Measurements from ENCODE around the gene BUB1. TPM values are rescaled to one million over a fixed set of nuclear protein-coding genes. Genes with fewer than 3 reads are reported as not detected.

BUB1 gene
- total and polyA plus RNA-seq, 2 of the 8 experiments (the other 6 are each of a cell fraction or from before 2014, with no cell fraction given), result 48.4 to 113 TPM

DNA sequence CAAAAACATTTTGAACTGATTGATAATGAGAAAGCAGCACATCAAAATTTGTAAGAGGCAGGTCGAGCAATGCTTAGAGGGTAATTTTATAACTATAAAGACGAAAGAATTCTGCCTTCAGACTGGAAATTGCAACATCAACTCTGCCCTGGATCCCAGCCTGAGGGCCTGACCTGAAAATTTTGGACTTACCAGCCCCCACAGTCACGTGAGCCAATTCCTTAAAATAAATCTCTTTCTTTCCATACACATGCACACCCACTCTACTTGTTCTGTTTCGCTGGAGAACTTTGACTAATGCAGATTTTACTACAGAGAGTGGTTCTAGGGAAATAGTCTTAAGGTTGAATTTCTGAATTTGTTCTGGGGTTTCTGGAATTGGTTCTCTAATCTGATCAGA, 39.9 kb upstream of the BUB1 start:
- Histone ChIP-seq H2BK120ac (replicated peaks; ENCODE audit: low read depth, low read length) (no peak overlapping the region), H3K4ac (replicated peaks; ENCODE audit: insufficient read length, low read depth, low read length) (no peak overlapping the region), H3K14ac (ENCODE audit: insufficient read length) (no peak overlapping the region), H3K36me3 (ENCODE audit: control insufficient read depth in 2 of 4, insufficient read depth in 4 of 4, low read length in 3 of 4) (no peaks in the 10 kb centered on the region), H3K23ac (ENCODE audit: insufficient read length) (no peak overlapping the region), H2AFZ (ENCODE audit: low read length) (no peak overlapping the region), H4K5ac (ENCODE audit: insufficient read length, low read depth, low read length) (no peak overlapping the region), H3K23me2 (ENCODE audit: low read depth, low read length) (no peaks in the 10 kb centered on the region), H3K18ac (ENCODE audit: extremely low read depth, low read length) (no peak overlapping the region), H3K27me3 (replicated peaks in 1 of 4; ENCODE audit: control insufficient read depth in 3 of 4, extremely low read depth in 1 of 4, insufficient read depth in 3 of 4, low read length in 3 of 4) (no peaks in the 10 kb centered on the region), H3K27ac (ENCODE audit: low read depth, low read length) (no peak overlapping the region), H3K4me2 (ENCODE audit: insufficient read depth in 1 of 2, low read depth in 2 of 2, low read length in 2 of 2) (no peak overlapping the region), H3K9ac (replicated peaks in 1 of 4; ENCODE audit: extremely low read depth in 1 of 4, low read depth in 3 of 4, low read length in 3 of 4) (no peak overlapping the region), H3K4me3 (ENCODE audit: extremely low read depth in 1 of 4, insufficient read depth in 2 of 4, low read depth in 3 of 4, low read length in 4 of 4) (no peak overlapping the region), H3K4me1 (replicated peaks in 1 of 4; ENCODE audit: control insufficient read depth in 3 of 4, insufficient read depth in 4 of 4, low read length in 3 of 4) (no peaks in the 10 kb centered on the region), H4K20me1 (replicated peaks in 1 of 2; ENCODE audit: control insufficient read depth in 1 of 2, insufficient read depth in 2 of 2, low read length in 2 of 2) (no peaks in the 10 kb centered on the region), H3K9me3 (ENCODE audit: insufficient read depth in 2 of 2, low read depth in 1 of 2, low read length in 1 of 2) (no peaks in the 10 kb centered on the region), H4K91ac (replicated peaks; ENCODE audit: insufficient read length, low read length) (no peak overlapping the region), H3K79me2 (ENCODE audit: control insufficient read depth in 1 of 2, insufficient read depth in 2 of 2, low read length in 2 of 2) (no peaks in the 10 kb centered on the region), H2BK12ac (ENCODE audit: low read depth, low read length) (no peak overlapping the region), H3K79me1 (ENCODE audit: low read depth, low read length) (no peaks in the 10 kb centered on the region), H3K56ac (replicated peaks; ENCODE audit: insufficient read length, low read depth, low read length) (no peak overlapping the region), H2BK15ac (ENCODE audit: low read length) (no peak overlapping the region), H2BK20ac (ENCODE audit: low read length) (no peak overlapping the region), H2AK5ac (ENCODE audit: low read depth, low read length) (no peak overlapping the region), H4K8ac (ENCODE audit: extremely low read depth, insufficient read depth, low read length) (no peak overlapping the region), H2BK5ac (ENCODE audit: low read depth, low read length) (no peak overlapping the region)
- ChIA-PET CTCF (ENCODE audit: partially characterized antibody) (interaction anchor here (1.1 kb wide), 1 partner anchor 9 kb away, joined by 3 read pairs; no protein-coding TSS in a partner anchor), POLR2A (ENCODE audit: partially characterized antibody) (interaction anchor here (1.1 kb wide), 1 partner anchor 29 kb away, joined by 3 read pairs; no protein-coding TSS in a partner anchor)
- 86% methylated on average over 4 of the region's 4 CpGs; no CpG with 5 or more reads in 1 of the 2 experiments for WGBS, 2 experiments (ENCODE audit: extremely low coverage in 1 of 2, insufficient coverage in 1 of 2, insufficient read length in 1 of 2, insufficient replicate concordance in 2 of 2, low coverage in 1 of 2, low lambda C conversion rate in 2 of 2, missing lambda C conversion rate in 1 of 2)
- no peak for FAIRE-seq
- TF ChIP-seq KDM1A (IDR thresholded peaks at IDR 0.05; ENCODE audit: borderline replicate concordance, low read length) (no peak), KDM5A (IDR thresholded peaks at IDR 0.05; ENCODE audit: low read length) (no peak), CBX8 (IDR thresholded peaks at IDR 0.05; ENCODE audit: borderline replicate concordance, low read depth, low read length) (no peak), EGR1 (IDR thresholded peaks at IDR 0.05; ENCODE audit: borderline replicate concordance, low read depth, low read length) (no peak), RXRA (IDR thresholded peaks at IDR 0.05; ENCODE audit: insufficient read depth, low read depth, low read length) (no peak), JUN (IDR thresholded peaks at IDR 0.05; ENCODE audit: low read depth, low read length) (no peak), SIRT6 (IDR thresholded peaks at IDR 0.05; ENCODE audit: low read length) (no peak)
- DNase-seq (ENCODE audit: low read depth in 1 of 2, low spot score in 2 of 2), result no peak
